Suprapubic skin (tissue), 4 donors: Measurements from ENCODE around the gene CNPPD1. TPM values are rescaled to one million over a fixed set of nuclear protein-coding genes. Genes with fewer than 3 reads are reported as not detected.
A peak's percentile ranks its signal among the peaks of the same experiment; 100 is the strongest.

Source experiments
- DNase-seq, 2 donors: peaks; one replicate each; pipeline ENCODE4 v3.0.0-alpha.2; 2019; ENCODE audit warnings: low spot score in 2 of 2
- H3K27ac ChIP-seq: fragments of 200-600 bp; sonication (generic); one replicate; pipeline ENCODE4 v1.5.1; 2019
- H3K27me3 ChIP-seq: fragments of 200-600 bp; sonication (generic); one replicate; pipeline ENCODE4 v1.5.1; 2019
- H3K36me3 ChIP-seq: fragments of 200-600 bp; sonication (generic); one replicate; pipeline ENCODE4 v1.5.1; 2019
- H3K4me1 ChIP-seq: fragments of 200-600 bp; sonication (generic); one replicate; pipeline ENCODE4 v1.5.1; 2019
- H3K4me3 ChIP-seq: fragments of 200-600 bp; sonication (generic); one replicate; pipeline ENCODE4 v1.5.1; 2019; ENCODE audit warnings: mild to moderate bottlenecking
- H3K9me3 ChIP-seq: fragments of 200-600 bp; sonication (generic); one replicate; pipeline ENCODE4 v1.5.1; 2019
- CTCF ChIP-seq, 2 donors: fragments of 200-600 bp in 1 of 2; fragments of 450-650 bp in 1 of 2; sonication (generic) in 1 of 2; IDR thresholded peaks; one replicate each; pipeline ENCODE4 v1.5.1; 2016 to 2019; ENCODE audit warnings: antibody characterized with exemption in 2 of 2, mild to moderate bottlenecking in 1 of 2, moderate library complexity in 1 of 2
- EP300 ChIP-seq: sonication (generic); formaldehyde crosslinking; IDR thresholded peaks from one replicate; pipeline ENCODE4 v1.6.1; 2017; ENCODE audit warnings: antibody characterized with exemption
- POLR2AphosphoS5 ChIP-seq, 3 donors: sonication (generic); formaldehyde crosslinking; IDR thresholded peaks; one replicate each; pipeline ENCODE4 v1.6.1; 2017; ENCODE audit warnings: antibody characterized with exemption in 3 of 3
- WGBS: methylation state at CpG from one replicate; pipeline ENCODE4 v1.1.5; 2018; 5-methylcytosine and 5-hydroxymethylcytosine counted together
- total RNA-seq, 4 donors: library from RNA; depleted of rRNA; stranded (reverse); fragments of >200 nt; gene quantifications; one replicate each; pipeline ENCODE4 v1.1.0, GENCODE V29; 2016

Gene CNPPD1
- total RNA-seq, 4 donors from 2014 or later, result 44.9 to 70.3 (median 53.0) TPM

GRCh38 chr2:219122202-219122980, 54.3 kb downstream of the CNPPD1 start:
- H3K36me3 ChIP-seq, result no peaks in the 10 kb centered on the region
- TF ChIP-seq EP300 (no peak), POLR2AphosphoS5 (IDR thresholded peaks at IDR 0.05) (no peak), CTCF (IDR thresholded peaks at IDR 0.05) (no peak)
- H3K4me1 ChIP-seq, result peaks cover 37% of the 10 kb centered on the region
- H3K27me3 ChIP-seq, result no peaks in the 10 kb centered on the region
- no peak for DNase-seq
- peak overlapping the region; percentile 17 for H3K27ac ChIP-seq
- H3K9me3 ChIP-seq, result no peaks in the 10 kb centered on the region
- 59% methylated on average over 5 of the region's 5 CpGs for WGBS
- H3K4me3 ChIP-seq, result no peak overlapping the region

Other genes with a start within 250 kb of the CNPPD1 start
- gene CDK5R2, start 217.3 kb downstream of the CNPPD1 start, total RNA-seq, result not detected
- not detected for gene FEV, start 191.7 kb downstream of the CNPPD1 start, total RNA-seq
- not detected for gene CRYBA2, start 183.5 kb downstream of the CNPPD1 start, total RNA-seq
- not detected for gene CFAP65, start 135.4 kb downstream of the CNPPD1 start, total RNA-seq
- gene IHH, start 116.0 kb downstream of the CNPPD1 start, total RNA-seq, result under 1 TPM in 2 of 4 donors, not detected in 2; 0.23 to 0.30 TPM
- 10 to 100 TPM; 15.7 to 19.2 (median 18.3) TPM for gene NHEJ1, start 16.1 kb downstream of the CNPPD1 start, total RNA-seq
- 10 to 100 TPM in 1 of 4 donors, 1 to 10 TPM in 3; 2.4 to 12.6 (median 3.2) TPM for gene SLC23A3, start 6.9 kb downstream of the CNPPD1 start, total RNA-seq
- 100 to 1,000 TPM in 2 of 4 donors, 10 to 100 TPM in 2; 61.0 to 106 (median 91.9) TPM for gene RETREG2, start 1.4 kb upstream of the CNPPD1 start, total RNA-seq
- 10 to 100 TPM; 48.1 to 84.7 (median 64.4) TPM for gene ZFAND2B, start 29.9 kb upstream of the CNPPD1 start, total RNA-seq
- gene ABCB6, start 42.0 kb upstream of the CNPPD1 start, total RNA-seq, result 10 to 100 TPM; 16.3 to 24.0 (median 20.7) TPM
- 10 to 100 TPM; 60.3 to 83.9 (median 64.6) TPM for gene ATG9A, start 52.7 kb upstream of the CNPPD1 start, total RNA-seq
- 100 to 1,000 TPM in 1 of 4 donors, 10 to 100 TPM in 3; 38.6 to 252 (median 61.7) TPM for gene ANKZF1, start 52.9 kb upstream of the CNPPD1 start, total RNA-seq
- gene GLB1L, start 68.5 kb upstream of the CNPPD1 start, total RNA-seq, result 1 to 10 TPM; 2.5 to 9.8 (median 5.4) TPM
- 10 to 100 TPM; 10.9 to 22.9 (median 16.1) TPM for gene STK16, start 68.6 kb upstream of the CNPPD1 start, total RNA-seq
- not detected for gene TUBA4B, start 76.3 kb upstream of the CNPPD1 start, total RNA-seq
- gene TUBA4A, start 77.0 kb upstream of the CNPPD1 start, total RNA-seq, result 100 to 1,000 TPM; 194 to 530 (median 394) TPM
- gene DNAJB2, start 102.4 kb upstream of the CNPPD1 start, total RNA-seq, result 100 to 1,000 TPM in 2 of 4 donors, 10 to 100 TPM in 2; 91.2 to 138 (median 107) TPM
- gene PTPRN, start 132.5 kb upstream of the CNPPD1 start, total RNA-seq, result not detected
- gene RESP18, start 155.8 kb upstream of the CNPPD1 start, total RNA-seq, result not detected
- gene DNPEP, start 211.0 kb upstream of the CNPPD1 start, total RNA-seq, result 100 to 1,000 TPM in 1 of 4 donors, 10 to 100 TPM in 3; 66.6 to 104 (median 70.5) TPM
- gene DES, start 241.5 kb upstream of the CNPPD1 start, total RNA-seq, result 100 to 1,000 TPM in 1 of 4 donors, 10 to 100 TPM in 3; 11.4 to 100 (median 35.6) TPM